ENCODE results near the gene ATXN10.
"Not testable (repeated sequence)": the region's sequence is repeated elsewhere in the genome, so short reads cannot be mapped to it uniquely, and the experiment has no call there.

Gene ATXN10, protein sequence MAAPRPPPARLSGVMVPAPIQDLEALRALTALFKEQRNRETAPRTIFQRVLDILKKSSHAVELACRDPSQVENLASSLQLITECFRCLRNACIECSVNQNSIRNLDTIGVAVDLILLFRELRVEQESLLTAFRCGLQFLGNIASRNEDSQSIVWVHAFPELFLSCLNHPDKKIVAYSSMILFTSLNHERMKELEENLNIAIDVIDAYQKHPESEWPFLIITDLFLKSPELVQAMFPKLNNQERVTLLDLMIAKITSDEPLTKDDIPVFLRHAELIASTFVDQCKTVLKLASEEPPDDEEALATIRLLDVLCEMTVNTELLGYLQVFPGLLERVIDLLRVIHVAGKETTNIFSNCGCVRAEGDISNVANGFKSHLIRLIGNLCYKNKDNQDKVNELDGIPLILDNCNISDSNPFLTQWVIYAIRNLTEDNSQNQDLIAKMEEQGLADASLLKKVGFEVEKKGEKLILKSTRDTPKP

DNA sequence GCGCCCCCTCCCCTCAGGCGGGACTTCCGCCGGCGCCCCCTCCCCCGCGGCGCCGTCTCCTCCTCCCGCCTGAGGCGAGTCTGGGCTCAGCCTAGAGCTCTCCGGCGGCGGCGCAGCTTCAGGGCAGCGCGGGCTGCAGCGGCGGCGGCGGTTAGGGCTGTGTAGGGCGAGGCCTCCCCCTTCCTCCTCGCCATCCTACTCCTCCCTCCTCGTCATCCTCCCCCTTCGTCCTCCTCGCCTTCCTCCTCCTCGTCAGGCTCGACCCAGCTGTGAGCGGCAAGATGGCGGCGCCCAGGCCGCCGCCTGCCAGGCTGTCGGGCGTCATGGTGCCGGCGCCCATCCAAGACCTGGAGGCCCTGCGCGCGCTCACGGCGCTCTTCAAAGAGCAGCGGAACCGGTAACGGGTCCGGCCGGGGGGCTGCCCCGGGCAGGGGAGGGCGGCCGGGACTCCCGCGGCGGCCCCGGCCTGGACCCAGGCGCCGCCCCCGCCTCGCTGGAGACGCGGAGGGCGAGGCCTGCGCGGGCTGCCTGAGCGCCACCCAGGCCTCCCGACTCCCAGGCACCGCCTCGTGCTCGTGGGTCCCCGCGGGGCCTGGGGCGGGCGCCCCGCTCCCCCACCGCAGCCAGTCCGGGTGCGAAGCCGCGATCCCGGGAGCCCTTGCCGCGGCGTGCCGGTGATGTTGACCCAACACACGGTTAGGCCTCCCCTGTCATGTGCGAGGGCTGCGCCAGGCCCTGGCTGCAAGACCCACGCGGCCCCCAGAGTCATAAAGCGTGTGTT is at the start of gene ATXN10:
Gene ATXN10, plus strand, starts transcription at position 52 of the 781 bp plus-strand sequence. Its CDS starts 230 bp downstream, at position 282.
- peak; percentile 50 to 76 for DNase-seq

DNA sequence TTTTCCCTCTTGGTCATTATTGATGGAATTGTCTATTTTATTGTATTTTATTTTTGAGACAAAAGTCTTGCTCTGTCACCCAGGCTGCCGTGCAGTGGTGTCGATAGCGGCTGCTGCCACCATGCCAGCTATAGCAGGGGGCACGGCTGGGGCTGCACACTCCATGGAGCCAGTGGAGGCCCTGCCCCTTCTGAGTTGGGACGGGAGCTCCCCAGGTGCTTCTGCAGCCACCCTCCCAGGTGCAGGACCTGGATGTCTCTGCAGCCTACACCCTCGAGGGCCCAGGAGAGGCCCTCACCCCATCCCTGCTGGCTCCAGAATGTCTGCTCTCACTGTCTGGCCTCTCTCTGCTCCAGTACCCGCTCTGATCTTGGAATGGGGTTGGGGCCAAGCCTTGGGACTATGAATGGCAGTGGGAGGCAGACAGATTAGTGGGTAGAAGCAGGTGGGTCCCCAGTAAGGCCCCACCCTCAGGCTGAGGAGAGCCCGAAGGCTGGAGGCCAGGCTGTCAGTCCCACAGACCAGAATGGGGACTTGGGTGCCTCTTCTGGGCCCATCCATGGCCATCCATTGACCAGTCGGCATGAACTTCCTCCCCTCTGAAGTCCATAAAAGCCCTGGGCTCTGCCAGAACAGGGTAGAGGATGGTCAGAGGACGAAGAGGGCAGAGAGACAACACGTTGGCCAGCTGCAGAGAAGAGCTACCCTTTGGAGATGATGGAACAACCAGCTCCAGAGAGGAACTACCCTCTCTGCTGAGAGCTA is 49.6 kb upstream of the ATXN10 start:
- no peak for DNase-seq

DNA sequence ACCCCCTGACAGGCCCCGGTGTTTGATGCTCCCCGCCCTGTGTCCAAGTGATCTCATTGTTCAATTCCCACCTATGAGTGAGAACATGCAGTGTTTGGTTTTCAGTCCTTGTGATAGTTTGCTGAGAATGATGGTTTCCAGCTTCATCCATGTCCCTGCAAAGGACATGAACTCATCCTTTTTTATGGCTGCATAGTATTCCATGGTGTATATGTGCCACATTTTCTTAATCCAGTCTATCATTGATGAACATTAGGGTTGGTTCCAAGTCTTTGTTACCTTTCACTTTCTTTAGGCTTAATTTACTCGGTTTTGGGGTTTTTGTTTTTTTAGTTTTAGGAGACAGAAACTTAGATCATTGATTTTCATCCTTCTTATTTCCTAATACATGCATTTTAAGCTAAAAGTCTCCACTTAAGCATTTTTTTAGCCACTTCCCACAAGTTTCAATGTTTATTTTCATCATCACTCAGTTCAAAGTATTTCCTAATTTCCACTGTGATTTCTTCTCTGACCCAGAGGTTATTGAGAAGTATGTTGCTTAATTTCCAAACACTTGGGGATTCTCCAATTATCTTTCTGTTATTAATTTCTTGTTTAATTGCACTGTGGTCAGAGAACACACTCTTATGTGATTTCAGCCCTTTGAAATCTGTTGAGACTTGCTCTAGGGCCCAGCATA is 48.0 kb upstream of the ATXN10 start:
- DNase-seq: not testable (repeated sequence)

DNA sequence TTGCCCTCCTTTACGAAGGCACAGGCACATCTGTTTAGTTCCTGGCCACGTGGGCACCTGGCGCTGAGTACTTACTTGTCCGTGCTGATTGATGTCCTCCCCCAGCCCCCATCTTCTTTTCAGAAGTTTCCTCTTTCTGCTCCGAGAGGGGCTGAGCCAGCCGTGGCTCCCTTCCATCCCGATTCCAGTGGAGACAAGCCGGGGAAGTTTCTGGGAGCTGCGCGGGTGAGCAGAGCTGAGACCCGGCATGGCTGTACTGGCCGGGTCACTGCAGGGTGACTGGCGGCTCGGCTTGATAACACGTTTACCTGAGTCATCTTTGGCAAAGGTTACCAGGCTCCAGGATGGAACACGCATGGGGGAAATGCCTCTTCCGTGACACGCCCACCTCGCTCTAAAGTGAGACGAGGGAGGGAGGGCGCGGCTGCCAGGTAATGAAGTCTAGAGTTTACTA is 45.4 kb upstream of the ATXN10 start:
- no peak for DNase-seq

DNA sequence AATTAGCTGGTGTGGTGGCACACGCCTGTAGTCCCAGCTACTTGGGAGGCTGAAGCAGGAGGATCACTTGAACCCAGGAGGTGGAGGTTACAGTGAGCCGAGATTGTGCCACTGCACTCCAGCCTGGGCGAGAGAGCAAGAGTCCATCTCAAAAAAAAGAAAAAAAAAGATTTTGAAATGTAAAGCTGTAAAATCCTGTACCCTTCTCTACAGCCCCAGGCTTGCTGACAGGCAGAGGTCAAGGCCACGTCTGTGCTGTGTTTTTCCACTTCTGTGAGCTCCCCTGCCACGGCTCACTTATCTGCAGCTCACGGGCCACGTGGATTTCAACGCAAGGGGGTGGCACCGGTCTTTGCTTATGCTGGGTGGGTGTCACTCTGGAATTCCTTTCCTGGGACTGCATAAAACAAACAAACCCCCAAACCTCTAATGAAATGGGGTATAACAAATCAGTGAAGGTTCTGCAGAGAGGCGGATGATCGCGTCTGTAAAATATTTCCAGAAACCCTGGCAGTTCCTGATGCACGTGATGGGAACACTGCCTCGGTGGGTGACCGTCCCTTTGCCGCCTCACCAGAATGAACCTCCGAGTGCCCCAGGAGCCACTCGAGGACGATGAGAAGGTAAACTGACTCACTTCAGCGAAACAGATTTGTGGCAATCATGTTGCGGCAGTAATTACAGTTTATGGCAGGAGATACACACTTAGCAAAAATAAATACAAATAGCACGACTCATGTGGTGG is 44.0 kb upstream of the ATXN10 start:
- DNase-seq: no peak

DNA sequence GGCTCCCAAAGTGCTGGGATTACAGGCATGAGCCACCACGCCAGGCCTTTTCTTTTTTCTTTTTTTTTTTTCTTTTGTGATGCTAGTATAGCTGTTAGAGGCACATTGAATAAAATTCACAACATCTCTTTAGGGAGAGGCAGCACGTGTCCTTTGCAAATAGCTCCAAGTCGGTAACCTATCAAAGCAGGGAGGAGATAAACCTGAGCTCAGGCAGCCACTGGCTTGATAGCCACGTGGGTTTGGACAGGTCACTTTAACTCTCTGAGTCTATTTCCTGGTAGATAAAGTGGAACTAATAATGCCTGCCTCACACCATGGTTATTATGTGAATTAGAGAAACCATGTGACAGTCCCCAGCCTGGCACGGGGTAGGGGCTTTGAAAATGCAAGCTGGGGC is 43.1 kb upstream of the ATXN10 start:
- no peak for DNase-seq

DNA sequence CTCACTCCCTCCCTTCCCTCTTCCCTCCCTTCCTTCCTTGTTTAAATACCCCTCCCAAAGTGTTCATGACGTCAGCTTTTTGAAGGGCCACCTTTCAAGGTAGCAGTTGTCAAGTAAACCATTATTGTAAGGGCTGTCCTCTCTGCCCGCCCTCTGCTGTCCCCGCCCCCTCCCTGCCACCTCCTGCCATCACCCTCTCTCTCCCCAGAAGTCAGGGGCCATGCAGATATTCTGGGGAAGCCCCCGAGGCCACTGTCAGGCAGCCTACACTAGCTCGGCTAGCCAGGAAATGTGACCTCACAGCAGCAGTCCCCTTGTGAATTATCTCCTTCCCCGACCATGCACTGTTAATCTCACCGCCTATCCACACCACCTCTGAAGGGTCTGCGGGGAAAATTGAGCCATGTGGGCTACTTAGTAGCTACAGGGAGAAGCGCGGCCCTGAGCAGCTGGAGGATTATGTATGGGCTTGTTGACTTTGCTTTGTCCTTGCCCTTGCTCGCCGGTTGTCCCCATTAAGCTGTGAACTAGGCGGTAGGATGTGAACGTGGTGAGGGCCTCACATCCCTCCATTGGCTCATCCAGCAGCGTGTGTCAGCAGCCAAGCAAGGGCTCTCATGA is 42.1 kb upstream of the ATXN10 start:
- DNase-seq: no peak

DNA sequence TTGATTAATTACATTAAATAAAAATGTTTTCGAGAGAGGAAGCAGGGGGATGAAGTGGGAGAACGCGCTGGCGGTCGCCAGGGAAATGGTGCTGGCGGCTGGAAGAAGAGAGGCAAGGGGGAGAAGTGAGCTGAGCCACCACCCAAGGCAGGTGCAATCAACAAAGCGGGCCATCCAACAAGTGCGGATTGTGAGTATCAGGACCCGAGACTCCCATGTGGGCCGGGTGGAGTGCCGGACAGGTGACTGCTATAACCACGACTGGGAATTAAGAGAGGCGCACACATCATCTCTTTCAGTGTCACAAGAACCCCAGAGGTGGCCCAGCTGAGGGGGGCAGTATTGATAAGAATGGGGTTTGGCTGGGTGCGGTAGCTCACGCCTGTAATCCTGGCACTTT is 41.2 kb upstream of the ATXN10 start:
- no peak for DNase-seq

DNA sequence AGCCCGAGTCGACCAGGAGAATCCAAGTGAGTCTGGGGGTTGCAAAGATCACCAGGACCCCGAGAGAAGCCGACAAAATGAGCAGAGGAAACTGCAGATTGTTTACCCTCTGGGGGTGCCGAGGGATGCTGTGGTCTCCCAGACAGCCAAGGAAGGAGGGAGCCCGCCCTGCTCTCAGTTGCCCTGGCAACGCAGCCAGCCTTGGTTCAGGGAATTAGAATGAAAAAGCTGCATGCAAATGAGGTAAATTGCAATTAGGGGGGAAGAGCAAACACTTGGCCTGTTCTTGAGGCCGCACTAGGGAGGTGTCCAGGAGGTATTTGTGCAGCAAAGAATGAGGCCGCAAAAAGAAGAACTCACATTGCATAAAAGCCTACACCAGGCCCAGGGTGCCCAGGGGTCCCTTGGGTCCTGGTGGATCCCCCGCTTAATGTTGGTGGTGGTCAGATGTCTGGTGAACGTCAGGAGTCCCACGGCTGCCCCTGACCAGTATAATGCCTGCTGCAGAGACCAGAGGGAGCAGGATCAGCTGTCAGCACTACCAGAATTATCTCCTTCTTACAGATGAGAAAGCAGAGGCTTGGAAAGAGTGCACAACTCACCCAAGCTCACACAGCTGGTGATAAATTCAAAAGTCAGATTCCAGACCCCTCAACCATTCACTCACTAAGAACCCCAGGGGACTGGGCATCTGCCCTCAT is 40.3 kb upstream of the ATXN10 start:
- DNase-seq: no peak

DNA sequence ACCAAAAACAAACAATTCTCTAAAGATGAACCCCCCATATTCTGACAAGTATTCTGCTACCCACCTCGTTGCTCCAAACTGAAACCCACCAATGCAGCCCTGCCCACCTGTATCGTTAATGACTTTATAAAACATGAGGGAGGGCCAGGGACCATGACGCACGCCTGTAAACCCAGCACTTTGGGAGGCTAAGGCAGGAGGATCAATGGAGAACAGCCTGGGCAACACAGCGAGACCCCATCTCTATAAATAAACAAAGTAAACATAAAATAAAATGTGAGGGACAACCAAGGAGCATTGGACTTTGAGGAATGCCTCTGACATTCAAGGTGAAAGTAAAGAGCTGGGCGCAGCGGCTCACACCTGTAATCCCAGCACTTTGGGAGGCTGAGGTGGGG is 39.8 kb upstream of the ATXN10 start:
- no peak for DNase-seq

DNA sequence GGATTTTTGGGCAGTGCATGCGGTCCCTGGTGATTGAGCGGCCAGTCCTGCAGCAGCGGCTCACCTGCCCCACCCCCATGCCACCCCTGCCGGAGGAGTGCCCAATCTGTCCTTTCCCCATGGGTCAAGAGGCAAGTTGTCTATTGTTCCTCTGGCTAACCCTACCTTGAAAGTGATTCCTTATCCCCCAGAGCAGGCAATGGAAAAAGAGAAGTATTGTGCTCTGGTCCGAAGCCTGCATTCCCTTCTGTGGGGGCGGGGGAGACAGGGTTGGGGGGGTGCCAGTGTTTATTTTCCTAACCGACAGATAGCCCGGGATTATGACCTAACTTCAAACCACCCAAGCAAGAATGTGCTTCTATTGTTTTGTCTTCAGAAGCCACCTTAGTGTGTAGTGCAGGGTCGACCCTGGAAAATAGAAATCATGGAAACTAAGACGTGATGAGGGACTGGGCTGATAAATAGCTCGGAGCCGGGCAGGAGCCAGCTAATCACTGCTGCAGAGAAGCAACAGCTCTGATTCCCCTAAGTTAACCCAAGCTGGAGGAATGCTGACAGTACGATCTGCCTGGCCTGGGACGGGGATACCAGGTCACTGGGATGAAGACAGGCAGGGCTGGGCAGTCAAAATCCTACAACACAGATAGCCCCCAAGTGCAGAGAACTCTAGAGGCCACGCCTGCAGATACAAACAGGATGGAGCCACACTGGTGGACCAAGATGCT is 38.7 kb upstream of the ATXN10 start:
- no peak for DNase-seq

DNA sequence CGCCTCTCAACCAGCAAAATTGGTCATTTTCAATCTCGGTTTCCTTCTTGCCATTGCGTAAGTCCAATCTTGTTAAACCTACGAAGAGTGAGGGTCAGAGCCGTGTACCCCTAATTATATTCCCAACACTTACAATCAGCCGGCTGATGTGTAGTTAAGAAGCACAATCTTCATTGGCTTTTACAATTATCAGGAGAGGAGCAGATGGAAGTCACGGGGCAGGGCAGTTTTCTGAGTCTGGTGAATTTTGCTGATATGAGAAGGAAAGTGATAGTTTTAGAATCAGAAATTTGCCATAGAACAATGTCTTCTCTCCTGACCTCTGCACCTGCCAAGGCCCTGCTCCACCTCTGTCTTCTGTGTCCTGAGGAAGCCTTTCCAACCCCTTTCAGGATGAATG is 35.0 kb upstream of the ATXN10 start:
- DNase-seq: no peak

DNA sequence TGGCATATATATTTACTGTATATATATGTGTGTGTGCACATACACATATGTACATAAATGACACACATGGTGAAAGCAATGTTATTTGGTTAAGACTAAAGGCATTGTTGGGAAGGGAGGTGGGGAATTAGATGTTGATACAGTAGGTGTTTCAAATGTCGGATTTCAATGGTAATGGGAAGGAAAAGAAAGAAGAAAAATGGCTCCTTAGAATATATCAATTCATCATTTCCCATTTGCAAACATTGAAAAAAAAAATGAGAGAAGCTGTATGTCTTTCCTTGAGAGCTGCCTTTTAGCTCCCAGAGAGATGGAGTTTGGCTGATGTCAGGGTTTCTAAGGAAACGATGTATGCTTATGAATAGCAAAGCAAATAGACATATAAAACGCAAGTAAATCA is 33.4 kb upstream of the ATXN10 start:
- no peak for DNase-seq

DNA sequence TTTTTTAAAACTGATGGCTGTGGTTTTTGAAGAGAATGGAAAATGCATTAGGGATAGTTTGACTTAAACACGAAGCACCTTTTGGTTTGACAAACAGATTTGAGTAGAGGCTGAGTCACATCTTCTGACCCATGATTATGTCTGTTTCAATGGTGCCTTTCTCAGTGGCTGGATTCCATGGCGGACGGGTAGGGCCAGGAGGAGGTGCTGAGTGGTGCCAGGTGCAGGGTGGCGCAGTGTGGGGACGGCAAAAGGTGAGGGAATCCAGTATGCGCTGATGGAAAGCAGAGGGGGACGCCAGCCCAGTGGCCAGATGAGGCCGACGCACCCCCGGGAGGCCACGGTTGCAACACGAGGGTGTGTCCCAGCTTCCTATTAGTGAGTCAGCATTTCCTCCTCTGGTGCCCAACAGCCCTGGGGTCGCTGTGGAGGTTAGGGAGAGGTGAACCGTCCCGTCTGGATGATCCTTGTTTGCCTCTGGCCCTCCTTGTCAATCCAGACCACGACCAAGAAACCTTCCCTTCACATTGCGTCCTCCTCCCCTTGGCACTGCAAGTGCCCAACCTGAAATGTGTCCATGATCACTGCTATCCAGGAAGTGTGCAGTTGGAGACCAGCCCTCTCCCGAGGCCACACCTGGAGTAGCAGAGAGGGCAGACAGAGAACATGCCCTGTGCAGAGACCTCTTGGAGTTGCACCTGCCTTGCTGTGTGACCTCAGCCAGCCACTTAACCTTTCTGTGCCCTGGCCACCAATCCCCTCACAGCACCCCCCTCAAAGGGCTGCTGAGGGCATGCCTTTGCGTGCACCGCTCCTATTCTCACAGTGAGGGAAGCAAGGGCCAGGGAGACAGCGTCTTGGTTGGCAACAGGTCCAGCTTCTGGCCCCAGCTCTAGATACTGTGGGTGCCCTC is 32.5 kb upstream of the ATXN10 start:
- DNase-seq: no peak

DNA sequence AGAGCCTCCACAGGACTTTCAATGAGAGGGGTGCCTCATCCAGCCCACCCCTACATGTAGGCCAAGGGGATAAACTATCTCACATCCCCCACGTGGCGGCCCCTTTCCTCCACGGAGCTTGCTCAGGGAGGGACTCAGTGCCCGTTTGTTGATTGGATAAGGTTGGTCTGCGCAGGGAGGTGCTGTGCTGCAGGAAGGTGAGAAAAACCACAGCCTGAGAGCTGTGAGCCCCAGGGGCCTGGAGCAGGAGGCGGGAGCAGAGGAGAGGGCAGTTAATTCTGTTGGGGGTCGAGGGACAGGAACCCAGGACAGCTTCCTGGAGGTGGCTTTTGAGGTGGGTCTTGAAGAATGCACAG is 31.9 kb upstream of the ATXN10 start:
- no peak for DNase-seq

DNA sequence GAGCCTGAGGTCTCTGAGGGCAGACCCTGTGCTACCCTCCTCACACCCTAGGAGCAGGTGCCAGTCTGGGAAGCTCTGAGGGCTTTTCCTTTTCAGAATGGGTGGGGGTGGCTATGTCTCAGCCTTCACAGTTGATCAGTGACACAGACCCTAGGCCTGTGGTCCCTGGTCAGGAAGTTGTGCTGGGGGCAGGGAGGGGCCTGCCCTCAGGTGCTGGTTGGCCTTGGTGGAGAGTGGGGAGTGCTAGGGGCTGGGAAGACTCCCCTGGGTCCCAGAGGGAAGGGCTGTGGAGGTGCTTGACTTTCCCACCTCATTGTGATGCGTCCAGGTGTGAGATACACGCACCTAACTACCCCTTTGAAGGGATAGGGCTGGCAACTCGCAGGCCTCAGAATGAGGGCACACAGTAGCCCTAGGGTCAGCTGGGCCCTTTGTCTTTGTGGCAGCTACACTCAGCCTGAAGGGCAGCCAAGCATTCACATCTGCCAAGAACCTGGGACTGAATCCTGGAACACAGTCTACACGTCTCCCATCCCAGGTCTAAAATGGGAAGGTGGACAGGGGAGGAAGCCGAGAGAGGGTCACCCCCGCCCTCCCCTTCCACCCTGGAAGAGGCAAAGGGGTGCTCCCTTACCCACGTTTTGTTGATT is 31.2 kb upstream of the ATXN10 start:
- DNase-seq: no peak

DNA sequence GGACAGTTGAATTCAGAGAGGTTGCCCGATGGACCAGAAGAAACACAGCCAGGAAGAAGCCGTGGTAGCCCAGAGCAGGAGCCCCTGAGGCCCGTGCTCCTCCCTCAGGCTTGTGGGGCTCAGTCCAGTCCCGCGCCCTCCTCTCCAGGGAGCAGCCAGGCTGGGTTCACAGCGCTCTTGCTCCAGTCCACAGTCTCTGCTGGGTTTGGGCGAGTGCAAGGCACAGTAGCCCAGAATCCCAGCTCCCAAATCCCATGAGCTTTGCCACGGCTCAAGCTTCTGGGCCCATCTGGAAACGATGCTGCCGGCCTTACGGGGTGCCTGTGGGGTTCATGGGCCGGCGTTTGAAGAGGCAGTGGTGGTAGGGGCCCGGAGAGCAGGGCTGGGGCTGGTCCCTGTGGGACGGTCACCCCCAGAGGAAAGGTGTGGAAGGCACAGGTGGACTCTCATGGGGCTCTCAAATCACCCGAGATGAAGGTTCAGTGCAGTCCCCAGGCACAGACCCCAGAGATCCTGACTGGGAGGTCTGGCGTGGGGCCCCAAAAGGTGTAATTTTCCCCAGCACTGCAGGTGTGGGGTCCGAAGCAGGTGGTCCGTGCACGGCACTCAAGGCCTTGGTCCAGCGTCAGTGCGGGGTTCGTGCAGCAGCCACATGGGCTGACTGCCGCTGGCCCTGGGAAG is 30.6 kb upstream of the ATXN10 start:
- DNase-seq: no peak

DNA sequence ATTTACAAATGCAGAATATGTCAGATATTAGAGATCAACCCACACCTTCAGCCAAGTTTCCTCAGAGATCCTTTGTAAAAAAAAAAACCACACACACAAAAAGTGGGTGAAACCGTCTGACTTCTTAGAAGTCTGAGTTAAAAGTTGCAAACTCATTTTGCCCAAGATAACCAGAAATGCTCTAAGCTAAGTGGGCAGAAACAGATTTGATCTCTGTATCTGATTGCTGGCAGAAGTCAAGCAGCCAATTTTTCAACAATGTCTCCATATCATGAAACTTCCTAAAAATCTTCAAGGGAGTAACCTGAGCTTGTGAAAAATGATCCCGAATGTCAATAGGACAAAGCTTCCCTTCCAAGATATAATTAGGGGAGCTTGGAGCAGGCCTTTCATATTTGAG is 28.6 kb upstream of the ATXN10 start:
- no peak for DNase-seq

Data from NCI-H446 (cell line).